Ectodermal cell (in vitro differentiated cells): Measurements from ENCODE around the gene LRMDA.

Experiments used
- H3K27ac ChIP-seq: 2 replicates; pipeline ENCODE4 v1.7.0; 2013; ENCODE audit warnings: mild to moderate bottlenecking, low read depth, low read length; ENCODE audit not compliant: insufficient read depth, poor library complexity, severe bottlenecking
- H3K27me3 ChIP-seq: 2 replicates; pipeline ENCODE4 v1.7.0; 2013; ENCODE audit warnings: mild to moderate bottlenecking, low read length; ENCODE audit not compliant: insufficient read depth, control insufficient read depth, poor library complexity, severe bottlenecking
- H3K36me3 ChIP-seq: one replicate; pipeline ENCODE4 v1.7.0; 2013; ENCODE audit warnings: low read length; ENCODE audit not compliant: control insufficient read depth, insufficient read depth
- H3K4me1 ChIP-seq: one replicate; pipeline ENCODE4 v1.7.0; 2013; ENCODE audit warnings: low read length; ENCODE audit not compliant: control insufficient read depth, insufficient read depth
- H3K4me3 ChIP-seq: 2 replicates; pipeline ENCODE4 v1.7.0; 2013; ENCODE audit warnings: low read depth, low read length, control low read depth; ENCODE audit not compliant: insufficient read depth
- H3K9me3 ChIP-seq: 2 replicates; pipeline ENCODE4 v1.7.0; 2013; ENCODE audit warnings: mild to moderate bottlenecking, low read length, moderate library complexity; ENCODE audit not compliant: control insufficient read depth
- WGBS, 2 experiments: methylation state at CpG; one replicate each; pipeline ENCODE4 v1.1.7; 2013; ENCODE audit warnings: missing lambda C conversion rate in 2 of 2; 5-methylcytosine and 5-hydroxymethylcytosine counted together

LRMDA gene

DNA sequence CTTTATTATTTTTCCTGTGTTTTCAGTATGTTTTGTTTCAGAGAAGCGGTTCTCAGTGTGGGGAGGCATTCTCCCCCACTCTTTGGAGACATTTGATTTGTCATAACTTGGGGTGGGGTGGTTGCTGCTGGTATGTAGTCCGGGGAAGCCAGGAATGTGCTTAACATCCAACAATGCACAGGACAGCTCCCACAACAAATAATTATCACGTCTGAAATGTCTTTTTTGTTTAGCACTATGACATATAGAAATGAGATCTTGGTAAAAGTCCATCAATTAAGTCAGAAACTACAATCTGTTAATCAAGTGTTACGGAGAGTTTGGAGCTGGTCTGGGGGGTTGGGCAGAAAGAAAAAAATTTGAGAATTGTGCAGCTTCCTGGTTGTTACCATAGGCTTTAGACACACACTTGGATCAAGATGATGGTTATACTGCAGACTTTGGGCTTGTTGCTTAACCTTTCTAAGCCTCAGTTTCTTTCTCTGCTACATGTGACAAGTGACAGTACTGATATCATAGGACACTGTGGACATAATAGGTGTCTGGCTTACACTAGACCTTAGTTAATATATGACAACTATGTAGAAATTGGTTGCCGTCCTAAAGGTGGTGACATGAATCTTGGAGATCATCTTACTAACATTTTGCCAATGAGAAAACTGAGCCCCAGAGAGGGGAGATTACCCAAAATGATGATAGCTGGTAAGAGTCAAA is 113.7 kb downstream of the LRMDA start:
- 65 to 74% methylated on average over 3 to 4 of the region's 5 CpGs for WGBS, 2 experiments
- no peak overlapping the region for H3K27ac ChIP-seq
- peaks cover 46% of the 10 kb centered on the region for H3K4me1 ChIP-seq

DNA sequence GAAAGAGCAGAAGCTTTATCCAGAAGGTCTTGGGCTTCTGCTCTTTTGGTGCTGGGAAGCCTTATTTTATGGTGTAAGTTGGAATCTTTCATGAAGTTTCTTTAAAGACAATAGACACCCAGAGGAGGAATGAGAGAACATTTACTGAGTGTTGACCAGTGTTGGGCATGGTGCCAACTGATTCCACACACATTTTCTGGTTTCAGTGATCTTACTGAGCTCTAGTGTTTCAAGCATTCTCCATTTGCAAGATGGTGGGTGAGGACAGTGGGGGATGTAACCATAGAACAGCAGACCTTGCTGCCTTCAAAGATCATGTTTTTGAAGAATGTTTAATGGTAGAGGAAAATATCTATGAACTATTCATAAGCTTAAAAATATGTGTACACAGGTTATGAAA is 114.6 kb downstream of the LRMDA start:
- no peaks in the 10 kb centered on the region for H3K27me3 ChIP-seq

More for the DNA sequence above, 113.7 kb downstream of the LRMDA start:
- Histone ChIP-seq H3K9me3 (no peaks in the 10 kb centered on the region), H3K4me3 (no peak overlapping the region), H3K27me3 (no peaks in the 10 kb centered on the region), H3K36me3 (no peaks in the 10 kb centered on the region)

DNA sequence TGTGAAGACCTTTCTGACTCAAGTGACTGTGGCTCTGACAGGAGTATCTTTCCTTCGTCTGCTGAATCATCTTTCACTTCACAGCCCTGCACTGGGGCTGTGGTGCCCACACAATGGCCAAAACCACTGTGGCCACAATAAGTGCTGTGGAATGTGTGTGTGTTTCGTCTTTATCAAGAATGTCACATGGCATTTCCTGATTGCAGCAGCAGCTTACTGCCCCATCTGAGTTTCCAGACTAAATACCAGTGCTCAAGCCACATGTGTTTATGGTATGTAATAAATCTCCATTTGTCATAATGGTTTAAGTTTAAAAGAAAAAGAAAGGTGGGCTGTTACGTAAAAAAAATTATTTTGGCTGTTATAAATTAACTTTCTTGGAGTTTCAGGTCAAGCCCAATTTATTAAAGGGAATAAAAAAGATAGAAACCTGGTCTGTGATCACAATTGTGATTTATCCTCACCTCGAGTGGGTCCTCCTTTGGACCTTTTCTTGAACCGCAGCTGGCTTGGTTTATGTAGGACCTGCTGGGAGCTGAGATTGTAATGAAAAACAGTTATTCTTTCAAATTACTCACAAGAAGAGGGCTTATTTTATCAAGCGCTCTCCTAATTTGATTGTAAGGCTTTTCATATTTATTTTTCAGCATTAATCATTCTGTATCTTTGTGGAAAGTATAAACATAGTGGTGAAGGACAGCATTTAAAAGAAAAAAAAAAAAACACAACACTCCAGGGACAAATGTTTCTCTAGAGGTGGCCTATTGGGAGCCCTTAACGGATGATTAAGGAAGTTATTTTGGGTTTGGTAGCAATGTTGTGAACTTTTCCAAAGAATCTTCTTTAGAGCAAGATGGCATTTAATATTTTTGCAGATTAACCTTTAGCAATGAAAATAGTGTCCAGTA is 116.2 kb downstream of the LRMDA start:
- Histone ChIP-seq H3K27ac (no peak overlapping the region), H3K9me3 (peaks cover 5% of the 10 kb centered on the region), H3K36me3 (no peaks in the 10 kb centered on the region), H3K4me1 (peaks cover 22% of the 10 kb centered on the region), H3K27me3 (no peaks in the 10 kb centered on the region), H3K4me3 (no peak overlapping the region)
- WGBS, 2 experiments: 83 to 89% methylated on average over 4 to 6 of the region's 7 CpGs

More for the DNA sequence above, 114.6 kb downstream of the LRMDA start:
- H3K27ac ChIP-seq: no peak overlapping the region
- H3K4me1 ChIP-seq: peaks cover 39% of the 10 kb centered on the region
- no peaks in the 10 kb centered on the region for H3K36me3 ChIP-seq
- H3K4me3 ChIP-seq: no peak overlapping the region
- H3K9me3 ChIP-seq: no peaks in the 10 kb centered on the region

DNA sequence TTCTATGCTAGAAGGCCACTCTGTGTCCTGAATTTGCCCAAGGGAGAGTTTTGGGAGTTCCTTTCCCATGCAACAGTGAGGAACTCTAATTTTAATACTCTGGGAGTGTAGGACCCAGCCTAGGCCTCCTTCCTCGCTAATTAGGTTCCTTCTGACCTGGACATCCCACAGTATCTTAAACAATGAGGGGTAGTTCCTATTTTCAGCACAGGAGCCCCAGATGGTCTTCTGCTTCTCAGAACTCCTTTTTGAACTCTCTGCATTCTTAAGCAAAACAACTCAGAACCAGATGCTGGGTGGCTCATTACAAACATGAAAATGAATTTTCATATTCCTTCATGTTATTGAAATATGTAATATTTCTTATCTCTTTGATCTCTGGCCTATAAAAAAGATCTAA is 116.9 kb downstream of the LRMDA start:
- Histone ChIP-seq H3K27me3 (no peaks in the 10 kb centered on the region), H3K9me3 (peaks cover 5% of the 10 kb centered on the region), H3K4me3 (no peak overlapping the region), H3K27ac (no peak overlapping the region), H3K4me1 (peaks cover 16% of the 10 kb centered on the region), H3K36me3 (no peaks in the 10 kb centered on the region)
- 83 to 96% methylated on average over 1 of the region's 1 CpG for WGBS, 2 experiments

DNA sequence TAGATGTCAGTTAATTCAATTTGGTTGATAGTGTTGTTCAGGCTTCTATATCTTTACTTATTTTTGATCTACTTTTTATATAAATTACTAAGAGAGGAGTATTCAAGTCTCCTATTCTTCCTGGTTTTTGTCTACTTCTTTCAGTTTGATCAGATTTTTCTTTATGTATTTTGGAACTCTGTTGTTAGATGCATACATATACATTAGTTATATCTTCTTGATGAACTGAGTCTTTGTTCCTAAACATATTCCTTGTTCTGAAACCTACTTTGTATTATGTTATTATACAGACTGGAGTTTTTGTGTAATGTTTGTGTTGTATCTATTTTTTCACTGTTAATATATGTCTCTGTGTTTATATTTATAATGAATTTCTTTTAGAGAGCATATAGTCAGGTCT is 118.8 kb downstream of the LRMDA start:
- H3K36me3 ChIP-seq: no peaks in the 10 kb centered on the region
- H3K4me1 ChIP-seq: peaks cover 4% of the 10 kb centered on the region
- H3K27ac ChIP-seq: no peak overlapping the region
- no peak overlapping the region for H3K4me3 ChIP-seq
- H3K9me3 ChIP-seq: peaks cover 5% of the 10 kb centered on the region
- no peaks in the 10 kb centered on the region for H3K27me3 ChIP-seq

DNA sequence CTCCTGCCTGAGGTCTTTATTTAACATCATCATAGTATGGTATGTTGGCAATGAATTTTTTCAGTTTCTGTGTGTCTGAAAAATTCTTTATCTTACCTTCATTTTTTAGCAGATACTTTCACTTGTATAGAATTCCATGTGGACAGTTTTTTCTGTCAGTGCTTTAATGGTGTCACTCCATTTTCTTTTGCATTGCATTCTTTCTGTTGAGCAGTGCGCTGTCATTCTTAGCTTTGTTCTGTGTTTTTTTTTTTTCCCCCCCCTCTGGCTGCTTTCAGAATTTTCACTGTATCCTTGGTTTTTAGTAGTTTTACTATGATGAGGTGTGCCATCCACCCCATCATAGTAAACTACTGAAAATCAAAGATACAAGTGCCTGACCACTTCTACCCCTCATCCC is 120.7 kb downstream of the LRMDA start:
- H3K4me3 ChIP-seq: no peak overlapping the region
- peaks cover 5% of the 10 kb centered on the region for H3K9me3 ChIP-seq
- WGBS, 2 experiments: 100% methylated on average over 1 of the region's 1 CpG

DNA sequence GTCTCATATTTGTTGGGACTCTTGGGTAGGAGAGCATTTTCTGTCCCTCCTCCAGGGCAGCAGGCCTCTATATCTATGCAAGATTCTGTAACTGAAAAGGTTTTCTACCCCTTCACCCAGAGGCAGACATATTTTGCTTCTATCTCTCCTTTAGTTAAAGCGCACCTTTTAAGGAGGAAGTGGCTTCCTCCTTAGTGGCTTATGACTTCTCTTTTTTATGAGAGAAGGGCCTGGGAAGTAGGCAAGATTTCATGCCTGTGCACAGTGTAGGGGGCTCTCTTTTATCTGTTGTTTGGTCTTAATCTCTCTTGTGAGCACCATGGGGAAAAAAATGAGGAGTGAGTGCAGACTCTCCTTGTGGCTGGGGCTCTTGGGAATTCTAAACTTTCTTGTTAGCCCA is 122.1 kb downstream of the LRMDA start:
- Histone ChIP-seq H3K27me3 (no peaks in the 10 kb centered on the region), H3K36me3 (no peaks in the 10 kb centered on the region), H3K27ac (no peak overlapping the region), H3K9me3 (peaks cover 8% of the 10 kb centered on the region), H3K4me1 (no peaks in the 10 kb centered on the region), H3K4me3 (no peak overlapping the region)
- 93 to 97% methylated on average over 1 of the region's 1 CpG for WGBS, 2 experiments

More for the DNA sequence above, 120.7 kb downstream of the LRMDA start:
- no peaks in the 10 kb centered on the region for H3K36me3 ChIP-seq
- no peaks in the 10 kb centered on the region for H3K27me3 ChIP-seq
- no peaks in the 10 kb centered on the region for H3K4me1 ChIP-seq
- H3K27ac ChIP-seq: no peak overlapping the region

DNA sequence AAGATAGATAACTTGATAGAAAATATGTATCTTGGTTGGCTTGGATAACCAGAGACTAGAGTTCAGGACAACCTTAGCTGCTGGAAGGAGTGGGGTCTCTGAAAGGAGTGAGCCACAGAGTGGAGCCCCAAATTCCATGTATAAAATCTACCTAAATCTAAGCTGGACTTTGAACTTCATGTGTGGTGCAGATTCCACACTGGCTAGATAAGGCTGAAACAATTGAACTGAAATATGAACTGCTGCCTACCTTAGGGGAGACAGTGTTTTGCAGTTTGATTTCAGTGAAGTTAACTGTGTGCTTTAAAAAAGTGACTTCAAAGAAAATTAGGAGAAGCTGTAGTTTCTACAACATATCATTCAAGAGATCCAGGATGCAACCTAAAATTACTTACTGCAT is 123.9 kb downstream of the LRMDA start:
- Histone ChIP-seq H3K36me3 (no peaks in the 10 kb centered on the region), H3K27me3 (no peaks in the 10 kb centered on the region), H3K9me3 (peaks cover 8% of the 10 kb centered on the region), H3K4me3 (no peak overlapping the region), H3K4me1 (no peaks in the 10 kb centered on the region), H3K27ac (no peak overlapping the region)

DNA sequence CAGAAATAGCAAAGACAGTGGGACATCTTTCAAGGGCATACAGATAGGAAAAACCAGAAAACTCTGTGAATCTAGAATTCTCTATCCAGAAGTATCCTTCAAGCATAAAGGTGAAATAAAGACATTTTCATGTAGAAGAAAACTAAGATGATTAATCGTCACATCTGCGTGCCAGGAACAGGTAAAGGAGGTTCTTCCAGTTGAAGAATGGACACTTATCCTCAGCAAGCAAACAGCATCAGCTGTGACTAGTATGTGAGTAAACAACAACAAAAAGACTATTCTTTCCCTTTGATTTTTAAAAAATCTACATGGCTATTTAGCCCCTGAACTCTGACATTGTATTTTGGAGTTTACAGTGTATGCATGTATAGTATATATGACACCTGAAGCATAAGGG is 124.9 kb downstream of the LRMDA start:
- Histone ChIP-seq H3K27me3 (no peaks in the 10 kb centered on the region), H3K4me3 (no peak overlapping the region), H3K9me3 (peaks cover 8% of the 10 kb centered on the region), H3K27ac (no peak overlapping the region), H3K36me3 (no peaks in the 10 kb centered on the region), H3K4me1 (no peaks in the 10 kb centered on the region)
- WGBS, 2 experiments: 50% methylated on average over 2 of the region's 2 CpGs
